SK-N-SH (cell line): Measurements from ENCODE around the gene MGRN1.

ENCODE experiments used
- CHD2 ChIP-seq: fragments of 150-350 bp; IDR thresholded peaks from 2 replicates; pipeline ENCODE4 v1.6.1; 2018; ENCODE audit warnings: low read length; ENCODE audit not compliant: partially characterized antibody
- CTCF ChIP-seq: fragments of 200-600 bp; sonication (generic); IDR thresholded peaks from 2 replicates; pipeline ENCODE4 v1.6.1; 2017; ENCODE audit warnings: antibody characterized with exemption, mild to moderate bottlenecking, moderate library complexity
- EP300 ChIP-seq, 2 experiments: IDR thresholded peaks; 2 replicates each; pipeline versions ENCODE4 v1.4.0 to v1.6.1; 2012; ENCODE audit warnings: borderline replicate concordance in 1 of 2, low read depth in 1 of 2, low read length in 1 of 2
- EZH2phosphoT487 ChIP-seq: fragments of 200-600 bp; sonication (generic); IDR thresholded peaks from 2 replicates; pipeline ENCODE4 v1.6.1; 2017; ENCODE audit warnings: low read depth, mixed run types, mild to moderate bottlenecking, antibody characterized with exemption, moderate library complexity, borderline replicate concordance
- FOXM1 ChIP-seq: IDR thresholded peaks from 2 replicates; pipeline ENCODE4 v1.4.0; 2012; ENCODE audit warnings: low read depth, mild to moderate bottlenecking
- JUND ChIP-seq: IDR thresholded peaks from 2 replicates; pipeline ENCODE4 v1.4.0; 2012
- POLR2AphosphoS5 ChIP-seq: IDR thresholded peaks from 2 replicates; pipeline ENCODE4 v1.6.1; 2012; ENCODE audit warnings: low read depth, low read length
- RCOR1 ChIP-seq: fragments of 150-350 bp; IDR thresholded peaks from 2 replicates; pipeline ENCODE4 v1.6.1; 2017; ENCODE audit warnings: antibody characterized with exemption, low read length
- RFX5 ChIP-seq: IDR thresholded peaks from 2 replicates; pipeline ENCODE4 v1.6.1; 2012; ENCODE audit warnings: mild to moderate bottlenecking, improper control_type of control experiment, low read length
- SMC3 ChIP-seq: IDR thresholded peaks from 2 replicates; pipeline ENCODE4 v1.6.1; 2012; ENCODE audit warnings: low read depth, low read length, improper control_type of control experiment
- TF ChIP-seq, protein P1 (sequence below): IDR thresholded peaks from 2 replicates; pipeline ENCODE4 v1.4.0; 2012; ENCODE audit warnings: low read depth

- TF ChIP-seq CTCF, result no peak
- no peak for TF ChIP-seq RFX5
- TF ChIP-seq, protein P1, sequence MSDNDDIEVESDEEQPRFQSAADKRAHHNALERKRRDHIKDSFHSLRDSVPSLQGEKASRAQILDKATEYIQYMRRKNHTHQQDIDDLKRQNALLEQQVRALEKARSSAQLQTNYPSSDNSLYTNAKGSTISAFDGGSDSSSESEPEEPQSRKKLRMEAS, result no peak
- TF ChIP-seq EZH2phosphoT487, result no peak
- TF ChIP-seq POLR2AphosphoS5, result no peak
- no peak for TF ChIP-seq CHD2
- no peak for TF ChIP-seq EP300 (IDR thresholded peaks at IDR 0.05; ENCODE audit: borderline replicate concordance in 1 of 2, low read depth in 1 of 2, low read length in 1 of 2)
- TF ChIP-seq SMC3, result no peak
- TF ChIP-seq JUND, result no peak
- TF ChIP-seq FOXM1, result no peak
- no peak for TF ChIP-seq RCOR1
These were observed 20.2 kb upstream of the MGRN1 start for GRCh38 chr16:4604401-4604800.
